GM12865 (cell line): Measurements from ENCODE around the gene LAT.
A peak's percentile ranks its signal among the peaks of the same experiment; 100 is the strongest.
"Not testable (repeated sequence)": the region's sequence is repeated elsewhere in the genome, so short reads cannot be mapped to it uniquely, and the experiment has no call there.

ENCODE experiments used
- DNase-seq: peaks from one replicate; pipeline ENCODE4 v3.0.0; 2010; ENCODE audit warnings: low read depth
- H3K4me3 ChIP-seq: 2 replicates; pipeline ENCODE4 v1.5.1; 2011; ENCODE audit warnings: mild to moderate bottlenecking, low read depth, low read length, control low read depth
- TF ChIP-seq, protein P1 (sequence below): IDR thresholded peaks from 2 replicates; pipeline ENCODE4 v1.5.1; 2011; ENCODE audit warnings: low read length, control low read depth, low read depth, inconsistent platforms; ENCODE audit not compliant: insufficient read depth; ENCODE audit errors: missing control alignments

LAT gene

DNA sequence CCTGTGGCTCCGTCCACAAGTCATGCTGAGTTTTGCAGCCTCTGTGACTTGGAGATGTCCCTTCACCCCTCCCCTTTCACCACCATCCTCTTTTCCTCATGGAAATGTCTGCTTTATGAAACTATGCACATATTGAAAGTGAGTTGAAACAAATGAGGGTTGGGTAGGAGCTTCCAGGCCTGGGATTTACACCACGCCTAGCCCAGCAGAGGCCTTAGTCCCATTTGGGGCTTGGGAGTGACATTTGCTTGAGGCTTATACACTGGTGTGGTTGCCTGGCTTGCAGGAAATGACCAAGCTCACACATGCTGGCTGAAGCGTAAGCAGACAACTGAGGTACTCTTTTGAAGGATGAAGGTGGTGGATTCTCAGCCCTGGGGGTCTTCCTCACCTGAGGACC is 20.8 kb upstream of the LAT start:
- H3K4me3 ChIP-seq: no peak overlapping the region
- TF ChIP-seq, protein P1, sequence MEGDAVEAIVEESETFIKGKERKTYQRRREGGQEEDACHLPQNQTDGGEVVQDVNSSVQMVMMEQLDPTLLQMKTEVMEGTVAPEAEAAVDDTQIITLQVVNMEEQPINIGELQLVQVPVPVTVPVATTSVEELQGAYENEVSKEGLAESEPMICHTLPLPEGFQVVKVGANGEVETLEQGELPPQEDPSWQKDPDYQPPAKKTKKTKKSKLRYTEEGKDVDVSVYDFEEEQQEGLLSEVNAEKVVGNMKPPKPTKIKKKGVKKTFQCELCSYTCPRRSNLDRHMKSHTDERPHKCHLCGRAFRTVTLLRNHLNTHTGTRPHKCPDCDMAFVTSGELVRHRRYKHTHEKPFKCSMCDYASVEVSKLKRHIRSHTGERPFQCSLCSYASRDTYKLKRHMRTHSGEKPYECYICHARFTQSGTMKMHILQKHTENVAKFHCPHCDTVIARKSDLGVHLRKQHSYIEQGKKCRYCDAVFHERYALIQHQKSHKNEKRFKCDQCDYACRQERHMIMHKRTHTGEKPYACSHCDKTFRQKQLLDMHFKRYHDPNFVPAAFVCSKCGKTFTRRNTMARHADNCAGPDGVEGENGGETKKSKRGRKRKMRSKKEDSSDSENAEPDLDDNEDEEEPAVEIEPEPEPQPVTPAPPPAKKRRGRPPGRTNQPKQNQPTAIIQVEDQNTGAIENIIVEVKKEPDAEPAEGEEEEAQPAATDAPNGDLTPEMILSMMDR: no peak
- DNase-seq: no peak

DNA sequence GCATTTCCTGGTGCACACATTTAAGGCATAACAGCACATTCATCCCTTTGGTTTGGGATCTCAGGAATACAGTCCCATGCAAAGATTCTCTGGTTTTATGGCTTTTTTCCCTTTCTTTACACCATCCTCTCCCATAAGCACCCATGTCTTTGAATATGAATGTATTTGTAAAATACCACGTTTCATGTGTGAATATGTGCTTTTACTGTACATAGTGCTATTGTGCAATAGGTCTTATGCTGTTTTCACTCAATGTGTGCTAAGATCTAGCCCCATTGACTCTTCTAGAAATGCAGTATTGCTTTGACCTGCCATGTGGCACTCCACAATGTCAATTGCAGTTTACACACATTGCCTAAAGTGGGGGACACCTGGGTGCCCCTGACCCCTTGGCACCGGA is 20.4 kb upstream of the LAT start:
- TF ChIP-seq, protein P1: no peak
- H3K4me3 ChIP-seq: no peak overlapping the region
- DNase-seq: no peak

DNA sequence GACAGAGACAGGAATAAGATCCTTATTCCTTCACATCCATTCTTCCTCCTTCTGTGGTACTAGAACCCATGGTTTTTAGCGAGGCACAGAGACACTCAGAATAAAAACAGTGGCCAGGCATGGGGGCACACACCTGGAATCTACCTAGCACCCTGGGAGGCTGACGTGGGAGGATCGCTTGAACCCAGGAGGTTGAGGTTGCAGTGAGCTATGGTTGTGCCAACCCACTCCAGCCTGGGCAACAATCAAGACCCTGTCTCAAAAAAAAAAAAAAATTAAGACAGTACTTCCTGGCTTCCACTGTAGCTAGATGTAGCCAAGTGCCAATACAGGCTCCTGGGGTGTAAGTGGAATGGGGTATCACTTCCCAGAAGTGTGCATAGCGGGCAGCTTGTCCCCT is 17.7 kb upstream of the LAT start:
- DNase-seq: no peak
- TF ChIP-seq, protein P1: no peak
- no peak overlapping the region for H3K4me3 ChIP-seq

DNA sequence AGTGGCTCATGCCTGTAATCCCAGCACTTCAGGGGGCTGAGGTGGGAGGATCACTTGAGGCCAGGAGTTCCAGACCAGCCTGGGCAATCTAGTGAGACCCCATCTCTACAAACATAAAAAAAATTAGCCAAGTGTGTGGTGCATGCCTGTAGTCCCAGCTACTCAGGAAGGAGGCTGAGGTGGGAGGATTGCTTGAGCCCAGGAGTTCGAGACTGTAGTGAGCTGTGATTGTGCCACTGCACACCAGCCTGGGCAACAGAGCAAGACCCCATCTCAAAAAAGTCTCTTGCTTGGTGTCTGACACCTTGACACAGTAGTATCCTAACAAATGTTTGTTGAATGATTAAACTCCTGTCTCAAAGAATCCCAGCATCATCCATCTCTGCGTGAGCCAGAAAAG is 15.2 kb upstream of the LAT start:
- not testable (repeated sequence) for DNase-seq, H3K4me3 ChIP-seq

DNA sequence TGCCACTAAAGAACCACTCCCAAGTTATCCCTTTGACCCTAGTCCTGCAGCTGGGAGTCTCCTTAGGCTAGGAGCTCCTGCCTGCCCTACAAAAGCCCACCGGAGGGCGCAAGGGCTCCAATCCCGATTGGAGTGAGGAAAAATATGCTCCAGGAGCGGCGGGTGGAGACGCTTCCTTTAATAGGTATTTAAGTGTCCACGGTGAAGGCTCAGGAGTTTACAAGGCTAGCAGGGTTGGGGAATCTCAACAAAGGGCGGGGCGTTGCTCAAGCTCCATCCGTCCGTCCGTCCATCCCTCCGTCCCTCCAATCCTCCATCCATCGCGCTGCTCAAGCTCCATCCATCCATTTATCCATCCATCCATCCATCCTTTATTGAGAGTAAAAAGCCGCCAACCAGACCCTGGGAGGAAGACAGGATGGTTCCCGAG is 10.8 kb upstream of the LAT start:
- DNase-seq: peak; percentile 39

DNA sequence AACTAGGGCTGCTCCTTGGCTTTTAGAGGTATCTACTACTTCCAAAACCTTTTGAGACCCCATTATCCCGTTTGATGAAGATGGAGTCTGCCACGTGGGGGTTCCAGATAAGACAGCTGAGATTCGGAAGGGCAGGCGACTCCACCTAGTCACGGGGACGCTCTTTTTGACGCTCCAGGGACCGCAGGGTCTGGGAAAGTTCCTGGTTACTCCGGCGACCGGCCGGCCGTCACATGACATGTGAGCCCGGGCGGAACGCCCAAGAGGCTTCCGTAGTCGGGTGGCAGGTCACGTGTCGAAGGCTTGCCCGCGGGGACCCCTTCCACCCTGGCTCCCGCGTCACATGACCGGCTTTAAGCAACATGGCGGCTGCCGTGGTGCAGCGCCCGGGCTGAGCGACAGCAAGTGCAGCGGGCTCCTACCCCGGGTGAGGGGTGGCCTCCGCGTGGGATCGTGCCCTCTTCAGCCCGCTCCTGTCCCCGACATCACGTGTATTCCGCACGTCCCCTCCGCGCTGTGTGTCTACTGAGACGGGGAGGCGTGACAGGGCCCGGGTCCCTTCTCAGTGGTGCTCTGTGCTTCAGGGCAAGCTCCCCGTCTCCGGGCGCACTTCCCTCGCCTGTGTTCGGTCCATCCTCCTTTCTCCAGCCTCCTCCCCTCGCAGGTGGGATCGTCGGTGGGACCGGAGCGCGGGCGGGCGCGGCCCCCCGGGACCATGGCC is 10.3 kb upstream of the LAT start, which contains the start of gene SPNS1:
SPNS1 (plus strand) TSS at position 342 of the 721 bp plus-strand sequence; CDS start at position 716, 374 bp downstream.
- DNase-seq: peak; percentile 97
- TF ChIP-seq, protein P1: no peak
- peak within 1 kb of the TSS; percentile 71 for H3K4me3 ChIP-seq

More for the DNA sequence above, 10.8 kb upstream of the LAT start:
- TF ChIP-seq, protein P1: peak; percentile 42
- H3K4me3 ChIP-seq: peak overlapping the region; percentile 71

DNA sequence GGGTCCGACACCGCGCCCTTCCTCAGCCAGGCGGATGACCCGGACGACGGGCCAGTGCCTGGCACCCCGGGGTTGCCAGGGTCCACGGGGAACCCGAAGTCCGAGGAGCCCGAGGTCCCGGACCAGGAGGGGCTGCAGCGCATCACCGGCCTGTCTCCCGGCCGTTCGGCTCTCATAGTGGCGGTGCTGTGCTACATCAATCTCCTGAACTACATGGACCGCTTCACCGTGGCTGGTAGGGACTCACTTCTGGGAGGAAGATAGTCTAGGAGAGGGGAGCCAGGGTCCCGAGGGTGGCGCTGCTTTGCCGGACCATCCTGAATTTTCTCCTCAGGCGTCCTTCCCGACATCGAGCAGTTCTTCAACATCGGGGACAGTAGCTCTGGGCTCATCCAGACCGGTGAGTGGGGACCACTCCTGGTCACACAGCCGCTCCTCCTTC is 9.7 kb upstream of the LAT start:
- no peak for DNase-seq
- TF ChIP-seq, protein P1: no peak
- H3K4me3 ChIP-seq: peak overlapping the region; percentile 71
